Lower leg skin (tissue), 4 donors: ENCODE results near the gene HLA-F. TPM values are rescaled to one million over a fixed set of nuclear protein-coding genes. Genes with fewer than 3 reads are reported as not detected.

Experiments used
- DNase-seq, 2 donors: peaks; one replicate each; pipeline ENCODE4 v3.0.0-alpha.2; 2019; ENCODE audit warnings: low spot score in 2 of 2
- H3K4me3 ChIP-seq: fragments of 200-600 bp; sonication (generic); 2 replicates; pipeline ENCODE4 v1.5.1; 2017; ENCODE audit warnings: mild to moderate bottlenecking, low read depth; ENCODE audit not compliant: poor library complexity, severe bottlenecking
- POLR2A ChIP-seq, 2 donors: fragments of 450-650 bp; IDR thresholded peaks; one replicate each; pipeline ENCODE4 v1.6.1; 2016 to 2017; ENCODE audit warnings: antibody characterized with exemption in 2 of 2, mild to moderate bottlenecking in 1 of 2, moderate library complexity in 1 of 2
- WGBS, 2 donors: methylation state at CpG; one replicate each; pipeline ENCODE4 v1.1.5; 2018; 5-methylcytosine and 5-hydroxymethylcytosine counted together
- intact Hi-C: fragments of 100-400 bp; cut with DNase I; formaldehyde crosslinking; loops from one replicate; pipeline ENCODE4 v1.15.0; 2023; ENCODE audit warnings: low total_unique reads
- total RNA-seq, 4 donors: library from RNA; depleted of rRNA; stranded (reverse); fragments of >200 nt; gene quantifications; one replicate each; pipeline ENCODE4 v1.1.0, GENCODE V29; 2016
- TF ChIP-seq, protein P1 (sequence below), 3 donors: fragments of 450-650 bp; IDR thresholded peaks; one replicate each; pipeline ENCODE4 v1.5.1; 2016; ENCODE audit warnings: antibody characterized with exemption in 3 of 3, mild to moderate bottlenecking in 3 of 3, moderate library complexity in 2 of 3

Gene HLA-F
- total RNA-seq, 4 donors from 2014 or later: 65.9 to 97.8 (median 92.9) TPM

DNA sequence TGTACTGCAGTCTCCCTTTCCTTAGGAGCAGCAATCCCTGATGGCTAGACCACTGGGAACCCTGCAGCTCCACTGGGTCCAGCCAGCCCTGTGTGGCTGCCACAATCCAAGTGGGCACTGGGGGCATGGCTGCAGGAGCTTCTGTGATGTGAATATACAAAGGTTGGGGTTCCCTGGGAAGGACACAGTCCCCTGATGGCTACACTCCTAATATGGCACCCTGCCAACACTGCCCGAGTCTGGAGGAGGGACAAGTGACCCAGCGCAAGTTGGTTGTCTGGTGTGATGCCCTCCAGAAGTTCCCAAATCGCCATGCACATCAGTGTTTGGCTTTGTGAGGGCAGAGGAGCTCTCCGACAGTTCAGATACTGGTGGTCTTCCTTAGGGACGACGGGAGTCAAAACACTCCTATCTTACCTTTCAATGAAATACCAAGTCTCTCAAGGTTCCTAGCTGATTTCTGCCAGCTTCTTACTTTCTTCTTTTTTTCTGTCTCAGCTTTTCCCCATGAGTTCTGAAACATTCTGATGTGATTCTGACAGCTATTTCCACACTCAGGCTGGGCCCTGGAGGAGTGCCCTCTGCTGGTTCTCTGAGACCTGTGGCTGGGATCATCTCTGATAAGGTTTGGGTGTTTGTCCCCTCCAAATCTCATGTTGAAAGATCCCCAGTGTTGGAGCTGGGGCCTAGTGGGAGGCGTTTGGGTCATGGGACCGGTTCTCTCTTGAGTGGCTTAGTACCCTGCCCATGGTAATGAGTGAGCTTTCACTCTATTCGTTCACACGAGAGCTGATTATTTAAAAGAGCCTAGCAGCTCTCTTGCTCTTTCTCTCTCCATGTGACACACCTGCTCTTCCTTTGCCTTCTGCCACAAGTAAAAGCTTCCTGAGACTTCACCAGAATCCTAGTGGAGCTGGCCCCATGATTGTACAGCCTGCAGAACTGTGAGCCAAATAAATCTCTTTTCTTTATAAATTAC is 26.8 kb upstream of the HLA-F start:
- DNase-seq: no peak
- WGBS, 2 donors: 64 to 69% methylated on average over 10 of the region's 10 CpGs
- intact Hi-C loops: no loop called here
- no peak for TF ChIP-seq POLR2A (IDR thresholded peaks at IDR 0.05)
- TF ChIP-seq, protein P1, sequence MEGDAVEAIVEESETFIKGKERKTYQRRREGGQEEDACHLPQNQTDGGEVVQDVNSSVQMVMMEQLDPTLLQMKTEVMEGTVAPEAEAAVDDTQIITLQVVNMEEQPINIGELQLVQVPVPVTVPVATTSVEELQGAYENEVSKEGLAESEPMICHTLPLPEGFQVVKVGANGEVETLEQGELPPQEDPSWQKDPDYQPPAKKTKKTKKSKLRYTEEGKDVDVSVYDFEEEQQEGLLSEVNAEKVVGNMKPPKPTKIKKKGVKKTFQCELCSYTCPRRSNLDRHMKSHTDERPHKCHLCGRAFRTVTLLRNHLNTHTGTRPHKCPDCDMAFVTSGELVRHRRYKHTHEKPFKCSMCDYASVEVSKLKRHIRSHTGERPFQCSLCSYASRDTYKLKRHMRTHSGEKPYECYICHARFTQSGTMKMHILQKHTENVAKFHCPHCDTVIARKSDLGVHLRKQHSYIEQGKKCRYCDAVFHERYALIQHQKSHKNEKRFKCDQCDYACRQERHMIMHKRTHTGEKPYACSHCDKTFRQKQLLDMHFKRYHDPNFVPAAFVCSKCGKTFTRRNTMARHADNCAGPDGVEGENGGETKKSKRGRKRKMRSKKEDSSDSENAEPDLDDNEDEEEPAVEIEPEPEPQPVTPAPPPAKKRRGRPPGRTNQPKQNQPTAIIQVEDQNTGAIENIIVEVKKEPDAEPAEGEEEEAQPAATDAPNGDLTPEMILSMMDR (IDR thresholded peaks at IDR 0.05): no peak
- H3K4me3 ChIP-seq: no peak overlapping the region

DNA sequence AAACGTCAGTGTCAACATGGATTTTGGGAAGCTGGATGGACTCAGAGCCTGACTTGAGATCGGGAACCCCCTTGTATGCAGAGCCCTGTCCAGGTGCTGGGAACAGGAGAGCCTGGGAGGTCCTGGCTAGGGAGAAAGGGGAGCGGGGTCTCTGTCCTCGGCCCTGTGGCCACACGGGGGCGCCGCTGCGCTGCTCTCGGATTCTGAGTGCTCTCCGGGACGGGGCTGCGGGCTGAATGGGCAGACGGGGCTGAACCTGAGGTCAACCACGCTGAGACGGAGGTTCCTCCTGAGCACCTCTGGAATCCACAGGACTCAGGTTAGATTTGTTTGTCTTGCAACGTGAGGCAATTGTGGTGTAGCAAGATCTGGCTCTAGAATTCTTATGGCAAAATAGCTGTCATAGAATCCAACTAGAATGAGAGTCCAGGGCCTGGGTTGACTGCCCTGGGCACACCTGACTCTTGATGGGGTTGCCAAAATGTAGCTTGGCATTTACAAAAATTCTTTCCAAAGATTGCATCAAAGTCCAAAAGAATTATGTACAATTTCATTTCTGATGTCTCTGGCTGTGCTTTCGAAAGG is 20.6 kb upstream of the HLA-F start:
- 12 to 32% methylated on average over 16 to 17 of the region's 17 CpGs for WGBS, 2 donors
- intact Hi-C loops: loop anchor here (10.0 kb wide), 1 partner anchor 132 kb away; no protein-coding TSS in a partner anchor
- H3K4me3 ChIP-seq: no peak overlapping the region
- no peak for DNase-seq
- TF ChIP-seq, protein P1 (IDR thresholded peaks at IDR 0.05): no peak
- no peak for TF ChIP-seq POLR2A (IDR thresholded peaks at IDR 0.05)

DNA sequence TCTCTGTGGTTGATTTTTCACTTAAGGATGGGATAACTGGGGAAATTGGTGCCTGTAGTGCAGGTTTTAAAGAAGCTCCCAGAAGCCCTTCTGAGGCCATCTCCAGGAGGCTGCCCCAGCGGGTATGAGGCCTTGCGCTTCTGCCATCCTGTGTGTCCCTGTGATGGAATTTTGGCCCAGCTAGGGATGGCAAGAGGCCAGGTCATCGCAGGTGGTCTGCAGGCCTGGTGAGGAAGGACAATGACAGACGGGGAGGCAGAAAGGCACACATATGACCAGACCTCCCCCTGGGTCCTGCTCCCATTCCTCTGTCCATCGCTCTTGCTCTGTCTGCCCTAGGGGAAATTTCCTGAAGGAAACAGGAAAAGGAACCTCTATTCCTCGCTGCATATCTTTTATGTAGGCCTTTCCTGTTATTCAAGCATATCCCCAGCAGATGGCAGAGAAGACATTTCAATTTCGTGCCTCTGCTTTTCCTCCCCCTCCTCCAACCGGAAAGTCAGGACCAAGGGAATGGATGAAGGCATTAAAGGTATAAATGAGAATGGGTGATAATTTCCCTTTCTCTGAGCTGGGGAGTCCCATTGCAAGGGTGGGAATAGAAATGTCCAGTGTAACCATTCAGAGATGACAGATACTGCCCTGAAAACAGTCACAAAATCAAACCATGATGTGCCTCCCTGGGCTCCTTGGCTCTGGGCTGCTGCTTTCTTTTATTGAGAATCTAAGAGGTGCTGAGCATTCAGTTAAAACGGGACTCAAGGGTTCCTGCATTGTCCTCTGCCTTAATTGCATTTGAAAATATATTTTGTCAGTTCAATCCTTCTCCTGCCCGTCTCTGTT is 17.6 kb upstream of the HLA-F start:
- no peak overlapping the region for H3K4me3 ChIP-seq
- WGBS, 2 donors: 37 to 57% methylated on average over 10 of the region's 10 CpGs
- TF ChIP-seq, protein P1 (IDR thresholded peaks at IDR 0.05): peak in 1 of 3 donors; percentile 17
- TF ChIP-seq POLR2A (IDR thresholded peaks at IDR 0.05): no peak
- DNase-seq: no peak
- intact Hi-C loops: loop anchor here (10.0 kb wide), 1 partner anchor 129 kb away; no protein-coding TSS in a partner anchor

DNA sequence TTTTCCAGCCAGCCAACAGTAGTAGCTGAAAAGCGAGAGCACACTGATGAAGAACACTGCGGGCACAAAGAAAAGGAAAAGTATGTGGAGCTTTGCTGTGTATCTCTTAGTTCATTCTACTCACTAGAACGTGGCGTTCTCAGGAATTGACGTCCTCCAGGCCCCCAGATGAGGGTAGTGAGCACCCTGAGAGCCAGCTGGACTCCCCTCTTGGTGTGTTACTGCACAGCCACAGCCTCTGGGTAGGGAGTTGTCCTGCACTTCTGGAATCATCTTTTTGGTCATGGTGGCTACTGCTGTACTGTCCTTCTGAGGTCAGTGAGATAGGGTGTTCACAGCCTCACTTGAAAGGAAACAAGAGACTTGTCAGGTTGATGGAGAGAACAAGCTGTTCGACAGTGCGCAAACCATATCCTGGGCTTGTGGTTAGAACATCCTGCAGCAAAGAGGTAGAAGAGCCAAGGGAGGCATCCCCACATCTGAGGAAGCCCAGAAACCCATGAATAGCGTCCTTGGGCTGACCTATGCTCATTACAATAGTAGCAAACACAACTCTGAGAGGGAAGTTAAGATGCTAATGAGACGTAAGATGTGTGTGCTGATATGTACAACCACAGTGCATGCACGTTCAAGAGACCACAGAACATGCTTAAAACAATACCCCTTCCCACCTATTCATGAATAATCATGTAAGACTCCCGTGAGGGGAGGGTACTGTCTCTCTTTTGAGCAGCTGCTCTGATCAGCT is 14.6 kb upstream of the HLA-F start:
- H3K4me3 ChIP-seq: no peak overlapping the region
- no peak for TF ChIP-seq POLR2A (IDR thresholded peaks at IDR 0.05)
- TF ChIP-seq, protein P1 (IDR thresholded peaks at IDR 0.05): no peak
- intact Hi-C loops: loop anchor here (10.0 kb wide), 1 partner anchor 126 kb away; no protein-coding TSS in a partner anchor
- WGBS, 2 donors: 64 to 67% methylated on average over 11 of the region's 11 CpGs
- peak in 1 of 2 donors; percentile 76 for DNase-seq

DNA sequence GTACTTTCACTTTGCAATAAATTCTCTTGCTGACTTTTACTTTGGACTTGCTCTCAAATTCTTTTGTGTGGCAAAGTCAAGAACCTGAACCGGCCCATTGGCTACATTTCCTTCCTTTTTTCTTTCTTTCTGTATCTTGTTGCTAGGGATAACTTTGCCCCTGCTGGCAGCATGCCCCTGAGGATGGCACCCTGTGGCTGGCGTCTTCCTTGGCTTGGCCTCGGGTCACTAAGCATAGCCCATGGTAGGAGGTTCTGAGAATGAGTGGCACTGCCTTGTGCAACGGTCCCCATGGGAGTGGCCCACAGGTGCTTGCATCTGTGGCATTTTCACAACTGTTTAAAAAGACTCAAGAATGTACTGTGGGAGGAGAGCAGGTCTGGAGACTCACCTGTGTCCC is 14.0 kb upstream of the HLA-F start:
- TF ChIP-seq, protein P1 (IDR thresholded peaks at IDR 0.05): no peak
- no peak for TF ChIP-seq POLR2A (IDR thresholded peaks at IDR 0.05)
- WGBS, 2 donors: 34 to 46% methylated on average over 4 of the region's 4 CpGs
- DNase-seq: peak in 1 of 2 donors; percentile 59
- no peak overlapping the region for H3K4me3 ChIP-seq
- intact Hi-C loops: loop anchor here (10.0 kb wide), 1 partner anchor 126 kb away; no protein-coding TSS in a partner anchor
